Non-pigmented ciliary epithelial cell (primary cell): ENCODE results near the gene MMP28.
"Not testable (repeated sequence)": the region's sequence is repeated elsewhere in the genome, so short reads cannot be mapped to it uniquely, and the experiment has no call there.

Experiments
- DNase-seq: peaks from one replicate; pipeline ENCODE4 v3.0.0-alpha.2; 2010; ENCODE audit warnings: low read depth

The MMP28 gene

GRCh38 chr17:35766489-35766877 lies 29.0 kb downstream of the MMP28 start:
- no peak for DNase-seq

DNA sequence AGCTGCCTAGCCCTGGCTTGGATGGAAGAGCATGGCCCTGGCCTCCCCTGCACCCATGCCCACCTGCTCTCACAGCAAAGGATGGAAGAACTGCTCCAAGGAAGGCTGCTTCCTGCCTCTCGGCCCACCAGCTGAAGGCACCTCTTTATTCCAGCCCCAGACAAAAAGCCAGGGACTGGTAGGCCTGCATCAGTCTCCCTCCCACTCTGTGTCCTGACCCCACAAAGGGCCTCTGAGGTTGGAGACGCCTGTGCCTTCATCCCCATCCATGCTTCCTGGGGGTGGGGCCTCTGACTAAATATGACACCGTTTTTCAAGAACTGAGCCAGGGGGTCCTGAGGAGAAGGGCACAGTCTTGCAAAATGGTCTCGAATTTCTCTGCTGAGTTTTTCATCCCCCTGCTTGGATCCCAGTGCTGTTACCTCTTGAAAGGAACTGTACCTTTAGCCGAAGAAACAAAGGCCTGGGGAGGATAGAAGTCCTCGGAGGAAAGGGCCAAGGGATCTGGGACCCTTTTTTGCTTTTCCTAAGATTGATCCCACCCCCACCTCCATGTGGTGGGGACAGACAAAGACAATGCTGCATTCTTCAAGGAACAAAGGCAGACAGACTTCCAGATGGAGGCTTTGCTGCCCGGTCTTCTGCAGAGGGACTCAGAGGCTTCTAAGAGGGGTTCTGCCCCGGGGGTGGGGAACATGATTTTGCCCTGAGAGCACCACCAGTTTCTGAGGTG lies 29.5 kb downstream of the MMP28 start:
- no peak for DNase-seq

GRCh38 chr17:35765086-35765710 lies 30.2 kb downstream of the MMP28 start:
- no peak for DNase-seq

DNA sequence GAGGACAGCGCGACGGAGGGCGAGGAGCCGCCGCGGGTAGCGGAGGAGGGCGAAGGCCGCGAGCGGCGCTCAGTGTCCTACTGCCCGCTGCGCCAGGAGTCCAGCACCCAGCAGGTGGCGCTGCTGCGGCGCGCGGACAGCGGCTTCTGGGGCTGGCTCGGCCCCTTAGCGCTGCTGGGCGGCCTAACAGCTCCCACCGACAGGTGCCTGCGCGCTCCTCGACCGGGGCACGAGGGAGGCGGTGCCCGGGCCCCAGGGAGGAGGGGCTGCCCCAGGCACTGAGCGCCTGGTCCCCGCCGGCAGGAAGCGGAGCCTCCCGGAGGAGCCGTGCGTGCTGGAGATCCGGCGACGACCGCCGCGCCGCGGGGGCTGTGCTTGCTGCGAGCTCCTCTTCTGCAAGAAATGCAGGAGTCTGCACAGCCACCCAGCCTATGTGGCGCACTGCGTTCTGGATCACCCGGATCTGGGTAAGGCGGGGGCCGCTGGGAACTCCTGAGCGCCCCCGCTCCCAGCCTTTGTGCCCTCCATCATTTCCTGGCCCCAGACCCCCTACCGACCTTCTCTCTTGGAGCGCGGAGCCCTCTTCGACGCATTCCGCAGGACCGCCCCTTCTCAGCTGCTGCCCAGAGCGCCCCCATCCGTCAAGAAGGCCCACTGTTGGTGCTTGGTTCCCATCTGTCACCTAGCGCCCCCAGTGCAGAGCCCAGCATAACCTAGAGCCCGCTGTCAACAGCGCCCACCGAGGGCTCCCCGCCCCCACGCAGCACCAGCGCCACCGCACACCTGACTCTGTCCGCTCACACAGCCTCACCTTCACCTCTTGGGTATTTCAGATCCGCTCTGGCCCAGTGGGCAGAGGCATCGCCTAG lies 31.1 kb downstream of the MMP28 start:
- no peak for DNase-seq

DNA sequence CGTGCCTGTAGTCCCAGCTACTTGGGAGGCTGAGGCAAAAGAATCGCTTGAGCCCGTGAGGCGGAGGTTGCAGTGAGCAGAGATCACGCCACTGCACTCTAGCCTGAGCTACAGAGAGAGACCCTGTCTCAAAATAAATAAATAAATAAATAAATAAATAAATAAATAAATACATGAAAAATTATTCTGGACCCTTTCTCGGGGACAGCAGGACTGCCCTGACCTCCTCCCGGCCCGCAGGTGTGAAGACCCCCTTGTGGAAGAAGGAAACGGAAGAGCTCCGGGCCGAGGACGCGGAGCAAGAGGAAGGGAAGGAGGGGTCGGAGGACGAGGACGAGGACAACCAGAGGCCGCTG lies 31.7 kb downstream of the MMP28 start:
- DNase-seq = no peak

- no peak for DNase-seq
Observed at GRCh38 chr17:35761601-35762000, 33.8 kb downstream of the MMP28 start.

DNA sequence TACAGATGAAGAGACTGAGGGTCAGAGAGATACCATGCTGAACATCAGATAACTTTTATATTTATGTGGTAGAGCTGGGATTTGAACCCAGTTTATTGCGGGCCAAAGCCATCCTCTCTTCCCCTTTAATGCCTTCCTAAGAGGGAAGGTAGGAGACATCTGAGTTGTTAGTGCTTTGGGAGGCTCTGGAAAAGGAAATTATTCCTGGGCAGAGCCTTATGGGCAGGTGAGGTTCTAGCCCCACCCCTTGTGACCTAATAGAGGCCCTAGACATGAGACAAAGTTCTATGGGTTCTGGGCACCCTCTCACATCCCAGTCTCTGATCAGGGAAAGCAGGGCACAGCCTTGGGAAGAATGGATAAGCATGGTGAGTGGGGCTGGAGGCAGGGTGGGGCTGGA lies 34.9 kb downstream of the MMP28 start, which contains the start of gene C17orf50:
Gene C17orf50, plus strand, starts transcription at position 301 of the 400 bp plus-strand sequence. Its CDS starts 55 bp downstream, at position 356.
- DNase-seq = no peak

DNA sequence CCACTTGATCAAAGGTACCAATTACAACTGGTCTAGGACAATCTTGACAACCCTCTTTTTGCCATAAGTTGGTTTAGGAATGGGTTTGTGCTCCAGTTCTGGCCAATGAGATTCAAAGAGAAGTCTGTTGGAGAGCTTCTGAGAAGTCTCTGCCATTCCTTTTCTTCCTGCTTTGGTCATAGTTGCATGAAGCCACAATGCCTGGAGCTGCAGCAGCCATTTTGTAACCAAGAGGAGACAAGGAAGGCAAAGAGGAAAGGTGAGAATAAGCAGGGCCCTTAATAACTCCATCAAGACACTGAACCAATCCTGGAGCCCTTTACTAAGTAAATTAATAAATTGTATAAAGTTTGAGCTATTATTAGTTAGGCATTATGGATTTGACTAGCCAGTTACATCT lies 38.2 kb downstream of the MMP28 start:
- no peak for DNase-seq

GRCh38 chr17:35752945-35753764 lies 42.3 kb downstream of the MMP28 start, which contains the start of gene GAS2L2:
GAS2L2 (minus strand) TSS chr17:35753239; CDS start chr17:35752850, 389 bp downstream.
- no peak for DNase-seq

- DNase-seq = no peak
Observed at GRCh38 chr17:35752471-35752870, 43.0 kb downstream of the MMP28 start.

- not testable (repeated sequence) for DNase-seq
Observed at GRCh38 chr17:35751541-35751940, 43.9 kb downstream of the MMP28 start.

DNA sequence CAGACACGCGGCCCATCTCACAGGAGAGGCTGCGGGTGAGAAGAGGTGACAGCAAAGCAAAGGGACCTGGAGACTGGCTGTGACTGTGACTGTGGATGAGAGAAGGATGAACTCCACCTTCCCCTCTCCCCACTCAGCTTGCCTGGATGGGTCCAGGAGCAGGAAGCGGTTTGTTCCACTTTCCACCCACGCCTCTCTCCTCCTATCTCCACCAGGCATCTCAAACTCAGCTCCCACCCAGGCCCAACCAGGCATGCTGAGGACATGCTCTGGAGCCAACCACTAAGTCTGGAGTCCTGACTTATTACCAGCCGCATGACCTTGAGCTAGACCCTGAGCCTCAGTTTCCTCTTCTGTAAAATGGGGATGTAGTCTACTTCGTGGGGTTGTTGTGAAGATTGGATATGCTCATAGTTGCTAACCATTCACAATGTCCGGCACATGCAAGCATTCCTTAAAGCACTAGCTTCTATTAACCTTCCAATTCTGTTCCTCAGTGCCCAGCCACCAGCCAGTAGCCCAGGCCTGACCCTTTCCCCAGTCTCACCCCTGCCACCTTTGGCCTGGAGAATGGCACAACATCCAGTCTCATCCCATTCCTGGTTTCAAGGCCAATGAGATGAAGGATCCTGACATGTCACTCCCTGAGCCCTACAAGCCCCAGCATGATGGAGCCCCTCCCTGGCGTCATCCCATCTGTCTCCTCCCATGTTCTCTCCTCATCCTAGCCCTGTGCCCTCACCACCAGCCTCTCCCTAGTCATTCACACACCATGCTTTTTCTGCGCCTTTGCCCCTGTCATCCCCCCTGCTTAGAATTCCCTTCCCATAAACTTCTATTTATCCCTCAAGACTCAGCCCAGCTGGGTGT lies 44.7 kb downstream of the MMP28 start:
- no peak for DNase-seq

DNA sequence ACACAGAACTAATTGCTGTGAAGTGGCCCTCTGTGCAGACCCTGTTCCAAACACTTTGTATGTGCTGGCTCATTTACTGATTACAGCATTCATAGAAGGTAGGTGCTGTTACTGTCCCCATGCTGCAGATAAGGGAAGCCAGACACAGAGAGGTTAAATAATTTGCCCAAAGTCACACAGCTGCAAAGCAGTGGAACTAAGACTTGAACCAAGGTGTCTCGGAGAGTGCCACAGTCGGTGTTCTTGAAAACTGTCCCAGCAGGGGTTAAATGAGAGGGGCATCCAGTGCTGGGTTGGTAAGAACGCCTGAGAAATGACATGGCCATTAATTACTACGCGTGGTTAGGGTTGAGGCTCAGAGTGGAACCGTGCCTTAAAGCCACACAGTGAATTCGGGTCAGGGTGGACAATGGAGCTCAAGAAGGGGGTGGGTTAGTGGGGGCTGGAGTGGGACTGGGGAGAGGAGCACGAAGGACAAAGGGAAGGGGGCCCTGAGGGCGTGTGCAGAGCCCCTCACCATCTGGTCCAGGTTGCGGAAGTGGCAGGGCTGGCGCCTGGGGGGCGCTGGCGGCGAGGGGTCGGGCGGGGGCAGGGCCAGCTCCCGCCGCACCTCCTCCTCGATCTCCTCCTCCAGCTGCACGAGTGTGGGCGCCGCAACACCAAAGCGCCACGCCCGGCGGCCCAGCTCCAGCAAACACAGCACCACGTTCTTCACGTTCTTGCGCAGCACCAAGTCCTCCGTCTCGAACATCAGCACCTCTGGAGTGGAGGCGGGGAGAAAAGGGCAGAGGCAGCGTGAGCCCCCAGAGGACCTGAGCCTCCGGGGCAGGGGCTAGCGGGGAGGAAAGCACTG lies 45.7 kb downstream of the MMP28 start:
- no peak for DNase-seq

DNA sequence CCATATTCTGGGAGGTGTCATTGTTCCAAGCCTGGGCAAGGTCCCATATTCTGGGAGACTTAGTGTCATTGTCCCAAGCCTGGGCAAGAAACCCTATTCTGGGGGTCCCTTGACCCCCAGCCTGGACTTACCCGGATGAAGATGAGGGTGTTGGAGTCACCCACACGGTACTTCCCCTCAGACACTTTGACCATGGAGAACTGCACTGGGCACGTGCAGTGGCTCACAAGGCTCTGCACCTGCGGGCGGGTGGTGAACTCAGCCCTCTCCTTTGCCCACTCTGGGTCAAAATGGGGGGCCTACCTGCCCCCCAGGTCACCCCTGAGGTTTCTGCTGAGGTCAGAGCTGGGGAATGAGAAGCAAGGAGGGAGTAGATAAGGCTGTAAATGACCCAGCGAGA lies 46.5 kb downstream of the MMP28 start:
- no peak for DNase-seq

GRCh38 chr17:35748341-35748841 lies 47.0 kb downstream of the MMP28 start:
- no peak for DNase-seq

DNA sequence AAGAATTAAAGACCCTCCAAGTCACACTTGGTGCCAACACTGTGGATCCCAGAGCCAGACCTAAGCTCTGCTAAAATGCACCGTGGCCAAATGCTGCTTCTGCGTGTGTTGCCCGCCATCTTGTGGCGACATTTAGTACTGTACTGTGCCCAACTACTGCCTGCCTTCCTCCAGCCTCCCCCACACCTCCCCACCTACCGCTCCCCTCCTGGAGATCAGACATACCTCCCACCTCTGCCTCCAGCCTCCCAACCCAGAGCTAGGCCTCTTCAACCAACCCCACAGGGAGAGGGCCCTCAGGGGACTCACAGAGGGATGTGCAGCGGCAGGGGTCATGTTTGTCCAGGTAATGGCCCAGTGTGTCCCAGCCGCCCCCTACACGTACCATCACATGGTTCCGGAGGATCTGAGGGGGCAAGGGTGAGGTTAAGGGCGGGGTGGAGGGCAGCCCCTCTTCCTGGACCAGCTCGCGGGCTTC lies 47.9 kb downstream of the MMP28 start:
- peak; percentile 47 for DNase-seq

- no peak for DNase-seq
Observed at GRCh38 chr17:35745749-35746320, 49.6 kb downstream of the MMP28 start.

DNA sequence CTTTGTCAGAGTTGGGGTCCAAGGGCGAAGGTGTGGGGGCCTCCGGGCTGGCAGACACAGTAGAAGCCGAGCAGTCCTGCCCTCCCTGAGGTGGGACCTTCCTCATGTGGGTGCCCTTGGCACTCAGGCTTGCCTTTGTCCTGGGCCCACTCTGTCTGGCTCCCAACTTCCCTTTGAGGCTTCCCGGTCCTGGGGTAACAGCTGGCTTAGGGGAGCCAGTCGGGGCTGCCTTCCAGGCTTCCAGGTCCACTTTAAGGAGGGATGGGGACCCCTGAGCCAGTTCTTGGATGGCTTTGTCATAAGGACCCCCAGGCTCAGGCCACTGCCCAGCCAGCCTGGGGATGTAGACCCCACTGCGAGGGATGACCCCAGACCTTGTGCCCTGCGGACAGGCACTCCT lies 50.2 kb downstream of the MMP28 start:
- DNase-seq = no peak

DNA sequence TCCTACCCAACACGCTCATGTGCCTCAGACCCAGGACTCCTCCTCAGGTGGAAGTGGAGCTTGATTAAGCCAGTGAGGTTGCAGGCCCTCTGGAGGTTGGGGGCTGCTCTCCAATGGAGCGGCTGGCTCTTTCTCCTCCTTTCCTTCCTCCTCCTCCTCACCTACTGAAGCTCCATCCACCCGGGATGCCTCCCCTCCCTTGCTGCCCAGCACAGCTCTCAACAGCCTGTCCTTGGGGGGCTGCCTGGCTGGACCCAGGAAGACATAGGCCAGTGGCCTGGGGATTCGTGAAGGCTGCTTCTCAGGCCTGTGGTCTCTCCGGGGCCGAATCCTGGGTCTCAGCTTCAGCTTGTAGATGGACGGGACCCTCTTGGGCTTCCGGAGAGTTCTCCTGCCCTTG lies 50.6 kb downstream of the MMP28 start:
- no peak for DNase-seq
